ENCODE results near the gene CCDC178.
"Not testable (repeated sequence)": the region's sequence is repeated elsewhere in the genome, so short reads cannot be mapped to it uniquely, and the experiment has no call there.

Gene CCDC178

DNA sequence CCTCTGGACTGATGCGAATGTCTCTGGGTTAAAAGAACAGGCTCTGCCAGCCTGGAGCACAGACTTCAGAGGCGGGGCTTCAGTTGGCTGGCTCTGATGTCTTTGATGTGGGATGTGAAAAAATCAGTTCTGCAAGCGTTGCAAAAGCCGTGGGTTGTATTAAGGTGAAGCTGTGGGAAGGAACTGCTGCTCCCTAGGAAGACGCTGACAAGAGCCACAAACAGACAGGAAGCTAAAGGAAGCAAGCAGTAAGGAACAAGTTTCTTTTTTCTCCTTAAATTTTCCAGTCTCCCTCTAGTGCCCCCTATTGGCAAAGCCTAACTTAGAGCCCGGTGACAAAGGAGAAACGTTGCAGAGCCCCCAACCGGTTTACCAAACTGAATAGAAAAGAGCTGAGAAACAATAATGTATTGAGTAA is 239.0 kb downstream of the CCDC178 start:
- DNase-seq = no peak

DNA sequence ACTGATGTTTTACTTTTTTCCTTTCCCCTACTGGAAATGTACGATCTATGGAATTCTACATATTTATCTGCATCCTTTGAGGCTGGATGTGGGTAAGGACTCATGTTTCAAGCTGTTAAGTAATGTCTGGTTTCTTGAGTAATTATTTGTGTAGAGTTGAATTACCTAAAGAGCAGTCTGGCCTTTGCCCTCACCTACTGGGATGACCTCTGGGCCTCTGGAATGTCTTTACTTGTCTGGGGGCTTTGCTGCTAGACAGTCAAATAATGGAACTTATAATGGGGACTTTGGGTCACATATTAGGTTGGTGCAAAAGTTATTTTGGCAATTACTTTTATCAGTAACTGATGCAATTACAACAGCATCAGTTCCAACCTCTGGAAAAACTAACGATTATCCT is 244.7 kb downstream of the CCDC178 start:
- DNase-seq = no peak

DNA sequence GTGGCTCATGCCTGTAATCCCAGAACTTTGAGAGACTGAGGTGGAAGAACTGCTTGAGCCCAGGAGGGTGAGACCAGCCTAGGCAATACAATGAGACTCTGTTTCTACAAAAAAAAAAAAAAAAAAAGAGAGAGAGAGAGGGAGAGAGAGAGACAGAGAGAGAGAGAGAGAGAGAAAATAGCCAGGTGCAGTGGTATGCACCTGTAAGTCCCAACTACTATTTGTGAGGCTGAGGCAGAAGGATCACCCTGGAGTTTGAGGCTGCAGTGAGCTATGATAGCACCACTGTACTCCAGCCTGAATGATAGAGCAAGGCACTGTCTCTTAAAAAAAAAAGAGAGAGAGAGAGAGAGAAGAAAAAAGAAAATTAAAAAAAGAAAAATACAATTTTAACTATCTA is 245.7 kb downstream of the CCDC178 start:
- no peak for DNase-seq

DNA sequence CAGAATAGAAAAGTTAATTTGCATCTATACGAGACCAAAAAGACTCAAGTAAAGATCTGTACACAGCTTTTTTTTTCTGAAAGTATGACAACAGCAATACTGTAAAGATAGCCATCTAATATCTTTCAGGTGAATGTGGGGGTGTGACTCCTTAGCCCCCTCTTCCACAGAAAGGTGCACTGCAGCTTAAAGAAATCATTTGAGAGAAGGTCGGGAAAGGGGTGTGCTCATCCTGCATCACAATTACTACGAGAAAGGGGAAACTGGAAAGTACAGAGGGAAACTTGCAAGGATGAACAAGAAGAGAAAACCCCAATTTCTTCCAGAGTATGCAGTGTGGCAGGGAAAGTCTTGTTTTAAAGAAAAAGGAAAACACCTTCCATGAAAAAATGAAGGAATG is 255.6 kb downstream of the CCDC178 start:
- no peak for DNase-seq

DNA sequence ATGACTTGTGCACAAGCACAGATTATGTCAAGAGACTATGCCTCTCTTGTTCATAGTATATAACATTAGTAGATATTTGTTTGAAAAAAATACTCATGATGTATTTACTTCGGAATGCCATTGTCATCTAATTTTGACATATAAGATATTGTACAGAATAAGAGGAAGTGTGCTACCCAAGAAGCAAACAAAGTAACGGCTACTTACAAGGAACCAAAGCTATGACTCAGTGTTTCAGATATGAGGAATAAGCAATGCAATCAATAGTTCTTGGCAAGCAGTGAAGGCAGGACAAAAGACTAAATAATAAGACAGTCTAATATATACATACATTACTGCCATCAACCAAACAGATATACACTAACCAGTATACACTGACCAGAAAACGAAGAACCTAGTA is 256.3 kb downstream of the CCDC178 start:
- DNase-seq = no peak

DNA sequence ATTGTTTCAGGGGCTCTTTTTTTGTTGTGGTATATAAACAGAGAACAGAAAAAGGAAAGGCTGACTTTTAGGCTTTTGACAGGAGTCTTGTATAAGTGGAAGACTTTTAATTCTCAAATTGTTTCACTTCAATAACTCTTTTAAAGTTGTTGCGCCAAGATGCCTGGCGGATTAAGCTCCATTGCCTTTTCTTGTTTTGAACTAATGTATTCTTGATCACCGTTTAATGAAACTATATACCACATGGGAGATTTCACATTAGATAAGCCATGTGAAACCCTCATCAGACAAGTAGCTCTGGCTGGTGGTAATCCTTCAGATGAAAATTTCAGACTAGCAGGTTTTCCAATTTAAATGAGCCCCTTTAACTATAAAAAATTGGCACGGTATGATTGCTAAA is 257.4 kb downstream of the CCDC178 start:
- no peak for DNase-seq

DNA sequence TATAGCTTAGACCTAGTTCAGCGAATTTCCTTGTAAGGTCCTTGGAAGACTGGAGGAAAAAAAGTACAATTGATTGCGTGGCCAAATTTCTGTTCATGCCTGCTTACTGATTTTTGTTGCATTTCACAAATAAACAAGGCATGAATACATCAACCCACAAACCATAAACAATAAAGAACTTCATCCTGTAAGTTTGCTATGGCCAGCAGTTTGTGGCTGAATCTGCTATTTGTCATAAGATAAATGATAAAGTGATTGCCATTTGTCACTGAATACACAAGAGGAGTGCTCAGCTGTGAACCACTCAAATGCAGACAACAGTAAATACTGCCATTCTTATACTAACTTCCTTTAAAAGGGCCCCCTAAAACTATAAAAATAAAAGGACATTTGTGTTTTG is 259.5 kb downstream of the CCDC178 start:
- no peak for DNase-seq

DNA sequence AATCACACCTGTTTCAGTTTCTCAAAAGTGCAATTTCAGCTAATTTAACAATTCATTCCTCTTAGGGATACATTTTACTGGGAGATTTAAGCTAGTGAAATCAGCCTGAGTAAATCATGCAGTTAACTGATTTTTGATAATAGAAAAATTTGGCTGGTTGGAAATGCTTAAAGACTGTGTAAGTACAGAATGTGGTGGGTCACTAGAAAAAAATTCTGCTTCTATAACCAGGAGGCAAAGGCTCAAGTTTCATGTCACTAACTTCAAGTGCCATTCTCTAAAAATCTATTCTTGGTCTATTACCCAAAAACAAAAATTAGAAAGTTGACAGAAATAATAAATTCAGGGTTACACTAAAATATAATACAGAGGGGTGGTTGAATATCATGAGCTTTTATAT is 271.3 kb downstream of the CCDC178 start:
- no peak for DNase-seq

DNA sequence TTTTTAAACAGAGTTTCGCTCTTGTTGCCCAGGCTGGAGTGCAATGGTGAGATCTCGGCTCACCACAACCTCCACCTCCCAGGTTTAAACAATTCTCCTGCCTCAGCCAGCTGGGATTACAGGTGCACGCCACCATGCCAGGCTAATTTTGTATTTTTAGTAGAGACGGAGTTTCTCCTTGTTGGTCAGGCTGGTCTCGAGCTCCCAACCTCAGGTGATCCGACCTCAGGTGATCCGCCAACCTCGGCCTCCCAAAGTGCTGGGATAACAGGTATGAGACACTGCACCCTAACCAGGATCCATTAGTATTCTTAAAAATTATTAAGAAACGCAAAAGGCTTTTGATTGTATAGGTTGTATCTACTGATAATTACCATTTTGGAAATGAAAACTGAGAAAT is 276.4 kb downstream of the CCDC178 start:
- DNase-seq = not testable (repeated sequence)

DNA sequence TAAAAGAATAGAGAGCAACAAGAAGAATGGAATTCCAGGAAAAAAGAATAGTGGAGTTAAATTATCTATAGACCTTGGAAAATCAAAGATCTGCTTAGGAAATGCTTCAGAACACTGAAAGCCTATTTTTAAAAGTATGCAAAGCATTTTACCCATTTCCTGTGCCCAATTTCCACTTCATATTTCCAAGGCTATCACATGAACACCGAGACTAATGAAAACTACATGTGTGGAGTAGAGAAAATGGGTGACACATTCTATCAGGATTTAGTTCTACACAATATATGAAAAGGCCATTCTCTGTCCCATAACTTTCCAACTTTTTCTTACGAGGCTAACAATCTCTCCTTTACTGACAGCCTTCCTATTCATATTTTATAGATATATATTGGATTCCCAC is 279.4 kb downstream of the CCDC178 start:
- no peak for DNase-seq

DNA sequence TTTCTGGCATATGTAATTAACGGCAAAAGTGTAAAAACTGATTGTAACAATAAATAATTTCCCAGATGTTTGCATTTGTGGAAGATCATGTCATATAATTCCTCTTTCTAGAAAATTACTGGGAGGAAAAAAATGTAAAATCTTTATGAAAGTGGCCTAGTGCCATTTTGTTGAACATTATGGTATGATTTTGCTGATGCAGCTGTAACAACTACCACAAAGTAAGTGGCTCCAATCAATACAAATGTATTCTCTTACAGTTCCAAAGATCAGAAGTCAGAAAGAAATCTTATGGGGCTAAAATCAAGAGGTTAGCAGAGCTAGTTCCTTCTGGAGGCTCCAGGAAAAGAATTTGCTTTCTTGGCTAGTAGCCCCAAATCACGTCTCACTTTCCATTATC is 281.4 kb downstream of the CCDC178 start:
- DNase-seq = no peak

DNA sequence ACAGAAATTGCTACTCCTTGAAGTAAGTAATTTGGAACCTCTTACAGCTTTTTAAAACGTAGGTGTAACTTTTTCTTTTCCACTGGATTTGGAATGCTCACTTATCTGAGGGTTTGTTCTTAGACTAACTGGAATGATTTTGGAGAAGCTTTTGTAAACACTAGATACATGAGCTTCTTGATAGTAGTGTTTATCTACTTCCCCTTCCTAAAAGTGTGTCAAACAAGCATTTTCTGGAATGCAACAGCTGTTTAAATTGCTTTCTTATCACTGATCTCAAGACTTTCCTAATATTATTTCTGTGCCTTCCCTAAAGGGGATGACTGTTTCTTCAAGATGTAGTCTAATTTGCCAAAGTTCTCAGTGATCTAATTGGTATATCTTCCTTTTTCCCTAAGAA is 282.6 kb downstream of the CCDC178 start:
- DNase-seq = no peak

DNA sequence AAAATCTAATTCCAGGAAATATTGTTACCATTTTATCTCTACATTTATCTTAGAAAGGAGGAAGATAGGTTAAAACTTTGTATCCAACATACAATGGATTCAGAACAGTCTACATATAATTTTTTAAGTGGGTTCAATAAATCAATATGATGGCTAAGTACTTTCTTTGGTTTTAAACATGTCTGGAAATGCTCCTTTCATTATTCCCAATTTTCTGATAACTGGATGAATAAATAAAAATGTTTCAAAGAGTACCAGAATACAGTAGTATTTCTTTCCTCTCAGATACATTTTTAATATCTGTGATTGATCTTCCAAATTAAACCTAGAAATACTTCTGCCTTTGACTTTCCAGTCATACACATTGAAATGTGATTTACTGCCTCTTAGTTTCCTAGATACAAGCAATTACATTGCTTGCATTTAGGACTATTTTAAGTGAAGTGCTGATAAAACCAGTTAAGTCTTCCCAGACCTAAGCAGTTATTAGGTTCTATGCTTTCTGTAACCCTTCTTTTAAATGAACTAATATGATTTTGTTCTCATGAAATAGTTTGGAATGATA is 283.5 kb downstream of the CCDC178 start:
- DNase-seq = no peak

DNA sequence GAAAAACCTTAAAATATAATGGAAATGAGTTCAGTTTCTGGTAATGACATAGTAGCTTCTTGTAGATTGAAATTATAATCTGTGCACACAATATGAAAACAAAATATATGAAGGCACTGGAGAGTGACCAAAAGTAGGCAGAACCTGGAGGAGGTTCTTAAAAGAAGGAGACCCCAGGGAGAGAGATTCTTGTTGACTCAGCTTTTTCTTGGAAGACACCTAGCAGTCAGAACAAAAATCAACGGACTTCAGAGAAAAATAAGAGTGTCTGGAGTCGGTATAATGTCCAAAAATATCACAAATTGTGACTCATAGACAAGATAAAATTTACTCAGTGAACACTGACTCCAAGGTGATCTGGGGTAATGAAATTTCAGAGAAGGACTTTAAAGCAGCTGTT is 286.5 kb downstream of the CCDC178 start:
- no peak for DNase-seq

DNA sequence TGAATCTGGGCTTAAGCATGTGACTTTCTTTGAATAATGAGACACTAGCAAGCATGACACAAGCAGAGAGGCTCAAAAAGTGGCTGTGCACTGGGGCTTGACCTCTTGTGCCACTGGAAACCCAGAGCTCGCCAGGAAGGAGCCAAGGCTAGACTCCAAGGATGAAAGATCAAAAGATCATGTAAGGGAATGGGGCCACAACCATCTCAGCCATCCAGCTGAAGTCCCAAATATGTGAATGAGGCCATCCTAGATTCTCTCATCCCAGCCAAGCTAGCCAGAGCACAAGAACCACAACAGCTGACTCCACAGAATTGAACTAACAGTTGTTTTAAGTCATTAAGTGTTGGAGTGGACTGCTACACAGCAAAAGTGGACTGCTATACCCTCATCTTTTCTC is 288.1 kb downstream of the CCDC178 start:
- DNase-seq = no peak

DNA sequence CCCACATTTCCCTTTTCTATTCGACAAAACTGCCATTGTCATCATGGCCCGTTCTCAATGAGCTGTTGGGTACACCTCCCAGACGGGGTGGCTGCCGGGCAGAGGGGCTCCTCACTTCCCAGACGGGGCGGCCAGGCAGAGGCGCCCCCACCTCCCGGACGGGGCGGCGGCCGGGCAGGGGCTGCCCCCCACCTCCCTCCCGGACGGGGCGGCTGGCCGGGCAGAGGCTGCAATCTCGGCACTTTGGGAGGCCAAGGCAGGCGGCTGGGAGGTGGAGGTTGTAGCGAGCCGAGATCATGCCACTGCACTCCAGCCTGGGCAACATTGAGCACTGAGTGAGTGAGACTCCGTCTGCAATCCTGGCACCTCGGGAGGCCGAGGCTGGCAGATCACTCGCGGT is 292.7 kb downstream of the CCDC178 start:
- not testable (repeated sequence) for DNase-seq

DNA sequence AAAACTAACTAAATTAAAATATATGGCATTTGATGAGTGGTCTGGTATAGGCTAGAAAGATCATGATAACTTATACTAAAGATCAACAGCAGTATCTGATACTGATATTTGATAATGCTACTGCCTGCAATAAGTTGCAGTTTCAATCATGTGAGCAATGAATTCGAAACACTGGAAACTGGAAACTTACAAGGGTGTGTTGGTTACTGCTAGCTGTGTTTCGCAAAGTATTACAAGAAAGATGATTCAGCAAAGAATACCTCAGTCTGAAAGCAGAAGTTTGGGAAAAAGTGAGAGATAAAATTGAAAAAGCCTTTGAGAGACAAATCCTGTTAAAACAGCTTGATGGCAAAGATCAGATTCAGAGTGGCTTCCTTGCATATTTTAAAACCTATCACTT is 294.5 kb downstream of the CCDC178 start:
- no peak for DNase-seq

DNA sequence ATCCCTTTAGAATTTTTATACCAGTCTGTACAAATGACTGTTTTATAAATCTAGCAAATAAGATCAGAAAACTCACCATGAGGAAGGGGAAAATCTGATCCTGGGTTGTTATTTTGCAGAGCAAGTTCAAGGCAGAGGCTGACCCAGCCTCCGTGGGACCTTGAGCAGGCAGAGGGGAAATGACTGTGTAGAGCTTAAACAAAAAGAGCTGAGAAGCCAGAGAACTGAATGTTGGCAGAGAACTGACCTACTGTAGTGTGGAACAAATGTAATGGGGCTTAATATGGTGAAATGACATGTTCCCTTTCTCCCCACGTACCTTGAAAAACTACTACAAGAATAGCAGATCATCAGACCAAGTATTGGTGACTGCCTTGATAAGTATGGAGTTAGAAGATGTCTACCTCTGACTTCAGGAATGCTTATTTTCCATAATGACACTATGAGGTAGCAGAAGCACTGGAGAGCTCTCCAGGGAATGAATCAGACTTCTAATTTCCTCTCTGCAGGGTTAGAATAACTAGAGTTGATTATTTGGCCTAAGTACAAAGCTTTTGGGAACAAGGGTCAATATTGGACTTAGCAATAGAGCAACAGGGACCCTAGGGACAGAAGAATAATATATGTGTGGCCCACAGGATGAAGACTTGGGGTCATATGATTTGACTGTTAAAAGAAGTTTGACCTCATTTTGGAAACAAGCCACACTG is 304.4 kb downstream of the CCDC178 start:
- DNase-seq = no peak

DNA sequence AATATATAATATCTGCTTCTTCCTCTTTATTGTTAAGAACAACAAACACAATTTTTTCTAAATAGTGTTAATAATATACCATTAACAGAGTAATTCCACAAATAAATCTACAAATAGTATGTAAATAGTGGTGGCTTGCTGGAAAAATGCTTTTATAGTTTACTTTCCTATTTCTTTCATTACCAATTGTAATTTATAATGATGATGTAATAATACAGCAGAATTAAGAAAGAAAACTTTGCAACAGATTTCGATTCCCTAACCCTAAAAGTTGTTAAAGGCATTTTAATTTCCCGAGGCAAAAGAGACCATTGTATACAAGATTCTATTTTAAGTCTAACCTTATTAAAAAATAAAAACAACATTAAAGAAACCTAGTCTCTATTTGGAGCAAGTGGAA is 307.9 kb downstream of the CCDC178 start:
- DNase-seq = no peak

DNA sequence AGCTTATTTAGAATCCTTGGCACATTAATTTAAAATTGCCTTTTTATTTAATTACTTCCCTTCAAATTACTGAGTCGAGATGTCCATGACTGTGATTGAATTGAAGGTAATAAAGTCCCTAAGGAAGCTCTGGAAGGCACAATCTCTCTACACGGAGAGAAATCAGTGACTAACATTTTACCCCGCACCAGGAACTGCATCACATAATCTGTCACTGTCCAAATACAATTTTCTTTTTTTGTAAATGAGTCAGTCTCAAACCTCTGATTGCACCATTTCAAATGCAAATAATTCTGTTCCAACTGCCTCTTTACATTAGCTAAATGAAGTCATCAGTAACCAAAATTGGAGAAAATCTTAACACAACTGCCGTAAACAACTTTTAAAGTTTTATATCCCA is 311.9 kb downstream of the CCDC178 start:
- DNase-seq = no peak

DNA sequence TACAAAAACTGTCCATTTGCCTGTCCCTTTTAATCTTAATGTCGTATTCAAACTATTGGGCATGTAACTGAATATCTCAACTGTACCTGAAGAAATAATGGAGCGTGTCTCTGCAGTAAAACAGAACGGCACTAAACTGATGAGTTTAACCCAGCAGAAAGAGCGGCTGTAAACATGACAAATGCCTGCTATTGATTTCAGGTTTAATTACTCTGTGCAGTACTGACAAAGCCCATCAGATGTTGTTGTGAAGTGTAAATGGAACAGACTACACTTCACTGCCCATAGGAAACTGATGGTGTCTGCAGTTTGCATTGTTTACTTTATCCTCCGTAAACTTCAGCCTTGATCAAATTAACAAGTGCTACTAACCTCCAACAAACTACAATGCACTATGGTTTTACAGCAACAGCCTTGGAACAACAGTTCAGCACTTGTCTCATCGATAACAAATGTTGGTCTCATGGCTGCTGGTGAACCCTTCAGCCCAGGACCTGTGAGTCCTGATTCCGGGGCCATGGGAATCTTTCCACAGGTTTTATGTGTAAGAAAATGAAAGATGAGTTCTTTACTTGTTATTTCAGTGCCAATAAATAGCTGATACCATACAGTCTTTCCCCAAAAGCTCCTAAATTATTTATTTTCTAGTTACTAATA is 316.5 kb downstream of the CCDC178 start:
- no peak for DNase-seq

DNA sequence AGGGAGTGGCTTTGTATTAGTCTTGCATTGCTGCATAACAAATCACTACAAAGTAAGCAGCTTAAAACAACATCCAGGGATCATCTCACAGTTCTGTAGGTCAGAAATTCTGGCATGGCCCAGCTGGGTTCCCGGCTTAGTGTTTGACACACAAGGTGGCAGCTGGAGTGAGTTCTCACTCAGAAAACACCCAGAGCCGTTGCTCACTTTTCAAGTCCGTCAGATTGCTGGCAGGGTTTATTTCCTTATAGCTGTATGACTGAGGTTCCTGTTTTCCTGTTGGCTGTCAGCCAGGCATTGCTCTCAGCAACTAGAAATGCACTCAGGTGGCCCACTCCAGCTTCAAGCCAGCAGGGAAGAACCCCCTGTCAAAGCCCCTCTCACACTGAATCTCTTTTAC is 324.1 kb downstream of the CCDC178 start:
- no peak for DNase-seq

DNA sequence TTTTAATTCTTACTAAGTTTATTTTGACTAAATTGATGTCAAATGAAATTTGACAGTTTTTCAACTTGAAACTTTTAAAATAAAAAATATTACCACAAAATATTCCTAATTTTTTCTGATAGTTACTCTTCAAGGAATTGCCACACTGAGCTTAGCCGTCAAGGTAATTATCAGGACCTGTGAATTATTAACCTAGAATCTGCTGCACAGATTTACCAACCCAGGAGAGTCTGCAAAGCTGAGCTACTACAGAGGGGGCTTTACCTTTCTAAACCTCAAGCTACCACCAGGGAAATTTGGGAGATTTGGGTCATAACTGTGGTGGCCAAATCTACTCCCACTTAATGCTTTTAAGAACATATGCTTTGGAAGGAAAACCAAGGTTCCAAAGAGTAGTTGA is 324.6 kb downstream of the CCDC178 start:
- no peak for DNase-seq

DNA sequence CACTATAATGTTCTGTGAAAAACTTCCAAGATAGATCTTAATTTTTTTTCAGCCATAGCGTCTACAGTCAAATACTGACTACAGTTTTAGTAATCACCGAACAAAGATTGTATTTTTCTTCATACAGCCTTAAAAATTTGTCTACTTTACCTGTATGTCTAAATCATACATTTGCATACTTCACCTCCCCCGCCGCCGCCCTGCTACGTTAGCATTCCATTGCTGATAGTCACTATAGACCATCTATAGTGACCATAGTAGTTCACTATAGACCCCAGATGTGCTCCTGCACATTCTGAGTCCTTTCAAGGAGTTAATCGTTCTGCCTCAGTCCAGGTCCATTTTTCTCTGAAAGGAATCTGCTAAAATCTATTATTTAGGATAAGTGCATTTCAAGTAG is 325.0 kb downstream of the CCDC178 start:
- no peak for DNase-seq

DNA sequence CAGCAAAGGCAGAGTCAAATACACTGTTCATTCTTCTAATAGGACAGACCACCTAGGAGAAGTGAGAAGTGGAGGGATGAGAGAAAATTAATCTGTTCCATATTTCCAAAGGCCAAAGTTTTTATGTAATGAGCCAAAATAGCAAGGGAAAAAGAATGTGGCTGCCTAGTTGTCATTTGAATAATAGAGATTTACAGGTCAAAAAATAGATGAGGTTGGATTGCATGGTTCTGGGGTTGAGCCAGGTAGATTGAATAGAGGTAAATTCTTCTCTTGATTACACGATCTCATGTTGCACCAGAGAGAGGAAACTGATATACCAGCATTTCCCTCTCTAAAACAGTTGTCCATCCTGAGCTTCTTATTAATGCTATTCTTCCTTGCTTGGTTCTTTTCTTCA is 325.8 kb downstream of the CCDC178 start:
- DNase-seq = no peak

Data from stimulated activated CD4-positive, alpha-beta T cell treated with anti-CD3 and anti-CD28 coated beads, Interleukin-2, amount 100 ng/mL, for 24 hours (primary cell).